H1 (cell line): ENCODE data around the gene PRR29. TPM values are rescaled to one million over a fixed set of nuclear protein-coding genes. Genes with fewer than 3 reads are reported as not detected.

Experiments
- CTCF ChIA-PET: fragments of 300-600 bp; sonication (Branson Sonifier 250); formaldehyde crosslinking; loops from one replicate; lab custom pipeline; 2021; ENCODE audit not compliant: partially characterized antibody; lab: Charles Lee
- POLR2A ChIA-PET: fragments of 300-600 bp; sonication (Branson Sonifier 250); formaldehyde crosslinking; loops from one replicate; lab custom pipeline; 2021; ENCODE audit warnings: inconsistent platforms; ENCODE audit not compliant: partially characterized antibody; lab: Charles Lee
- DNase-seq, 2 experiments: peaks; one replicate each; pipeline versions ENCODE4 v3.0.0 to v3.0.0-alpha.2; 2010 to 2022; ENCODE audit warnings: low spot score in 2 of 2, low read depth in 1 of 2, mixed read lengths in 1 of 2
- FAIRE-seq: peaks from 2 replicates; lab custom pipeline; 2011; peaks lifted over from hg19 to GRCh38; lab: Jason Lieb, UNC
- H2AFZ ChIP-seq: 2 replicates; pipeline ENCODE4 v1.8.1; 2012; ENCODE audit warnings: low read length, inconsistent platforms
- H2AK5ac ChIP-seq: 2 replicates; pipeline ENCODE4 v1.6.1; 2013; ENCODE audit warnings: low read depth, low read length
- H2BK120ac ChIP-seq: replicated peaks from 2 replicates; pipeline ENCODE3; 2013; ENCODE audit warnings: low read depth, low read length, inconsistent platforms
- H2BK12ac ChIP-seq: 2 replicates; pipeline ENCODE4 v1.6.1; 2013; ENCODE audit warnings: low read depth, low read length
- H2BK15ac ChIP-seq: 2 replicates; pipeline ENCODE4 v1.6.1; 2013; ENCODE audit warnings: low read length
- H2BK20ac ChIP-seq: 2 replicates; pipeline ENCODE4 v1.6.1; 2013; ENCODE audit warnings: low read length
- H2BK5ac ChIP-seq: 2 replicates; pipeline ENCODE4 v1.6.1; 2013; ENCODE audit warnings: low read depth, low read length
- H3K14ac ChIP-seq: 2 replicates; pipeline ENCODE4 v1.6.1; 2013; ENCODE audit warnings: inconsistent platforms; ENCODE audit not compliant: insufficient read length
- H3K18ac ChIP-seq: 2 replicates; pipeline ENCODE4 v1.6.1; 2013; ENCODE audit warnings: low read length; ENCODE audit errors: extremely low read depth
- H3K23ac ChIP-seq: 2 replicates; pipeline ENCODE4 v1.6.1; 2013; ENCODE audit warnings: inconsistent platforms; ENCODE audit not compliant: insufficient read length
- H3K23me2 ChIP-seq: 2 replicates; pipeline ENCODE4 v1.6.1; 2013; ENCODE audit warnings: low read depth, low read length
- H3K27ac ChIP-seq: 2 replicates; pipeline ENCODE4 v1.6.1; 2011; ENCODE audit warnings: low read depth, low read length, inconsistent platforms
- H3K27me3 ChIP-seq, 4 experiments: replicated peaks in 1 of 4; 1 replicate in 1 of 4; 2 replicates in 3 of 4; pipeline versions ENCODE4 v1.6.1 to v1.8.1; 2011 to 2013; ENCODE audit warnings: low read length in 3 of 4, mild to moderate bottlenecking in 3 of 4, inconsistent platforms in 2 of 4, mixed read lengths in 2 of 4, moderate library complexity in 1 of 4; ENCODE audit not compliant: control insufficient read depth in 3 of 4, insufficient read depth in 3 of 4; ENCODE audit errors: extremely low read depth in 1 of 4
- H3K36me3 ChIP-seq, 4 experiments: 2 replicates each; pipeline versions ENCODE4 v1.6.1 to v1.8.1; 2011 to 2013; ENCODE audit warnings: mild to moderate bottlenecking in 4 of 4, low read length in 3 of 4, moderate library complexity in 2 of 4, control low read depth in 1 of 4, inconsistent platforms in 1 of 4; ENCODE audit not compliant: insufficient read depth in 4 of 4, control insufficient read depth in 2 of 4
- H3K4ac ChIP-seq: replicated peaks from 2 replicates; pipeline ENCODE3; 2013; ENCODE audit warnings: low read length, low read depth, mixed read lengths, inconsistent platforms; ENCODE audit not compliant: insufficient read length
- H3K4me1 ChIP-seq, 4 experiments: replicated peaks in 1 of 4; 1 replicate in 1 of 4; 2 replicates in 3 of 4; pipeline versions ENCODE4 v1.6.1 to v1.8.1; 2011 to 2013; ENCODE audit warnings: low read length in 3 of 4, inconsistent platforms in 2 of 4, mixed read lengths in 1 of 4; ENCODE audit not compliant: insufficient read depth in 4 of 4, control insufficient read depth in 3 of 4
- H3K4me2 ChIP-seq, 2 experiments: 2 replicates each; pipeline versions ENCODE4 v1.6.1 to v1.8.1; 2011 to 2013; ENCODE audit warnings: low read depth in 2 of 2, low read length in 2 of 2, control low read depth in 1 of 2, inconsistent platforms in 1 of 2, mild to moderate bottlenecking in 1 of 2; ENCODE audit not compliant: insufficient read depth in 1 of 2
- H3K4me3 ChIP-seq, 4 experiments: fragments of 200-600, 300-600 bp in 1 of 4; sonication (generic), shearing (Covaris generic), sonication (Bioruptor Twin) in 1 of 4; 2 replicates each; pipeline versions ENCODE4 v1.5.1 to v1.8.1; 2011 to 2016; ENCODE audit warnings: low read length in 4 of 4, low read depth in 3 of 4, control low read depth in 2 of 4, inconsistent platforms in 2 of 4, mild to moderate bottlenecking in 2 of 4, mixed read lengths in 1 of 4, moderate library complexity in 1 of 4; ENCODE audit not compliant: insufficient read depth in 2 of 4; ENCODE audit errors: extremely low read depth in 1 of 4
- H3K56ac ChIP-seq: replicated peaks from 2 replicates; pipeline ENCODE3; 2013; ENCODE audit warnings: low read depth, mild to moderate bottlenecking, mixed read lengths, low read length, inconsistent platforms; ENCODE audit not compliant: insufficient read length
- H3K79me1 ChIP-seq: 2 replicates; pipeline ENCODE4 v1.6.1; 2013; ENCODE audit warnings: low read depth, low read length, control low read depth
- H3K79me2 ChIP-seq, 2 experiments: 2 replicates each; pipeline versions ENCODE4 v1.6.1 to v1.8.1; 2012 to 2013; ENCODE audit warnings: low read length in 2 of 2, mild to moderate bottlenecking in 2 of 2, inconsistent platforms in 1 of 2; ENCODE audit not compliant: insufficient read depth in 2 of 2, control insufficient read depth in 1 of 2
- H3K9ac ChIP-seq, 4 experiments: replicated peaks in 1 of 4; 1 replicate in 1 of 4; 2 replicates in 3 of 4; pipeline versions ENCODE4 v1.6.1 to v1.8.1; 2011 to 2013; ENCODE audit warnings: low read depth in 3 of 4, low read length in 3 of 4, control low read depth in 2 of 4, mild to moderate bottlenecking in 2 of 4, moderate library complexity in 2 of 4, inconsistent platforms in 1 of 4; ENCODE audit errors: extremely low read depth in 1 of 4
- H3K9me3 ChIP-seq, 2 experiments: 2 replicates each; pipeline versions ENCODE4 v1.6.1 to v1.8.1; 2012 to 2013; ENCODE audit warnings: mild to moderate bottlenecking in 2 of 2, moderate library complexity in 2 of 2, control low read depth in 1 of 2, inconsistent platforms in 1 of 2, low read depth in 1 of 2, low read length in 1 of 2, mixed read lengths in 1 of 2; ENCODE audit not compliant: insufficient read depth in 2 of 2
- H4K20me1 ChIP-seq, 2 experiments: replicated peaks in 1 of 2; 2 replicates each; pipeline versions ENCODE3 to v1.8.1; 2011 to 2013; ENCODE audit warnings: inconsistent platforms in 2 of 2, low read length in 2 of 2, mild to moderate bottlenecking in 1 of 2; ENCODE audit not compliant: insufficient read depth in 2 of 2, control insufficient read depth in 1 of 2
- H4K5ac ChIP-seq: 2 replicates; pipeline ENCODE4 v1.6.1; 2013; ENCODE audit warnings: low read length, low read depth, mixed read lengths, inconsistent platforms; ENCODE audit not compliant: insufficient read length
- H4K8ac ChIP-seq: 2 replicates; pipeline ENCODE4 v1.8.0; 2013; ENCODE audit warnings: mild to moderate bottlenecking, moderate library complexity, low read length, inconsistent platforms; ENCODE audit not compliant: insufficient read depth; ENCODE audit errors: extremely low read depth
- H4K91ac ChIP-seq: replicated peaks from 2 replicates; pipeline ENCODE3; 2013; ENCODE audit warnings: low read length, mixed read lengths, inconsistent platforms; ENCODE audit not compliant: insufficient read length
- CBX8 ChIP-seq: fragments of 300-800, 300-1000 bp; sonication (generic); IDR thresholded peaks from 2 replicates; pipeline ENCODE4 v1.7.1; 2016; ENCODE audit warnings: low read depth, low read length, borderline replicate concordance
- CREB1 ChIP-seq: IDR thresholded peaks from 2 replicates; pipeline ENCODE4 v1.6.1; 2012; ENCODE audit warnings: inconsistent platforms
- GTF2F1 ChIP-seq: IDR thresholded peaks from 2 replicates; pipeline ENCODE4 v1.6.1; 2012; ENCODE audit warnings: low read depth, low read length, improper control_type of control experiment, borderline replicate concordance
- KDM1A ChIP-seq: fragments of 200-600, 300-600 bp; sonication (generic); IDR thresholded peaks from 2 replicates; pipeline ENCODE4 v1.7.1; 2016; ENCODE audit warnings: mild to moderate bottlenecking, low read length, borderline replicate concordance
- MAX ChIP-seq: IDR thresholded peaks from 2 replicates; pipeline ENCODE4 v1.6.1; 2012; ENCODE audit warnings: inconsistent platforms
- PHF8 ChIP-seq: fragments of 200-600 bp; sonication (generic); conservative IDR thresholded peaks from 2 replicates; pipeline ENCODE4 v1.7.1; 2012; ENCODE audit warnings: low read depth, mild to moderate bottlenecking, inconsistent platforms, low read length, moderate library complexity
- RAD21 ChIP-seq, 2 experiments: IDR thresholded peaks in 1 of 2; conservative IDR thresholded peaks in 1 of 2; 2 replicates each; pipeline ENCODE4 v1.6.1; 2011; ENCODE audit warnings: low read depth in 2 of 2, low read length in 2 of 2, improper control_type of control experiment in 1 of 2, inconsistent platforms in 1 of 2, mild to moderate bottlenecking in 1 of 2, moderate library complexity in 1 of 2
- SAP30 ChIP-seq: fragments of 300-600 bp; sonication (generic); IDR thresholded peaks from 2 replicates; pipeline ENCODE4 v1.7.1; 2012; ENCODE audit warnings: low read length, moderate library complexity, mild to moderate bottlenecking, inconsistent platforms; ENCODE audit not compliant: insufficient read depth, insufficient replicate concordance
- TAF7 ChIP-seq: optimal IDR thresholded peaks from 2 replicates; pipeline ENCODE3; 2011; ENCODE audit warnings: low read depth, mild to moderate bottlenecking, inconsistent platforms, low read length, moderate library complexity, borderline replicate concordance
- TCF12 ChIP-seq: IDR thresholded peaks from 2 replicates; pipeline ENCODE4 v1.6.1; 2011; ENCODE audit warnings: low read depth, mild to moderate bottlenecking, low read length
- YY1 ChIP-seq: IDR thresholded peaks from 2 replicates; pipeline ENCODE4 v1.6.1; 2011; ENCODE audit warnings: low read depth, mild to moderate bottlenecking, low read length
- WGBS, 2 experiments: shearing (Covaris generic) in 1 of 2; methylation state at CpG; one replicate each; pipeline versions ENCODE4 v1.1.6 to v1.1.7; 2013 to 2015; ENCODE audit warnings: low lambda C conversion rate in 2 of 2, mixed read lengths in 2 of 2, inconsistent platforms in 1 of 2, low coverage in 1 of 2, missing lambda C conversion rate in 1 of 2; ENCODE audit not compliant: insufficient replicate concordance in 2 of 2, insufficient coverage in 1 of 2, insufficient read length in 1 of 2; ENCODE audit errors: extremely low coverage in 1 of 2, missing lambda C conversion rate in 1 of 2; 5-methylcytosine and 5-hydroxymethylcytosine counted together
- polyA plus RNA-seq, 7 experiments: library from polyadenylated mRNA; depleted of rRNA in 3 of 7; stranded (reverse) in 5 of 7; unstranded in 2 of 7; fragments of >200 nt in 5 of 7; fragments of 200-250 nt in 2 of 7; gene quantifications; 1 replicate in 5 of 7; 2 replicates in 1 of 7; 4 replicates in 1 of 7; pipeline versions ENCODE4 v1.2.1 to v1.2.3, GENCODE V29; 2011 to 2013; ENCODE audit warnings: missing spikeins in 2 of 7, mixed read lengths in 2 of 7
- total RNA-seq: library from RNA; stranded (reverse); fragmentation: NEBNext Ultra II Directional; extraction: Animal tissue kit (Norgen Biotek cat#: 25700); gene quantifications from 2 replicates; pipeline ENCODE4 v1.2.1, GENCODE V29; 2021

Gene PRR29
- total and polyA plus RNA-seq, 2 of the 8 experiments (the other 6 are each of a cell fraction or from before 2014, with no cell fraction given), result 0.67 to 0.83 TPM

DNA sequence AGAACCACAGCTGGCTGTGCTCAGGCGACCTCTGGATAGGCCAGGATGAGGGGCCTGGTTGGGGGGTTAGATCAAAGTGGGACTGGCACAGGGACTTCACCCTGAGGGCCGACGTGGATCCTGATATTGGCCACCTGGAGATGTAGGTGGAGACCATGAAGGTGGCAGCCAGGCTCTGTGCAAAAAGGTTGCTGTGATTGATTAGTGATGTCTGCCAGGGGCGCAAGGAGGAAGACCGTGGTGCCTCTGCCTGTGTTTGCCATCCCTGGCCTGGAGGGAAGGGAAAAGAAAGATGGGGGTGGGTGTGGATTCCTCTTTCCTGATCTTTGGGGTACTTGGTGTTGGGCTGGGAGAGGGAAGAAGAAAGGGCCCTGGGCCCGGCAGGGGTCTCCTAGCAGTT is 24.9 kb upstream of the PRR29 start:
- WGBS, 2 experiments, result 90% methylated on average over 6 of the region's 6 CpGs; no CpG with 5 or more reads in 1 of the 2 experiments
- no peak for TF ChIP-seq TCF12
- TF ChIP-seq CREB1, result no peak
- no peak for TF ChIP-seq KDM1A
- no peak for TF ChIP-seq RAD21 (IDR thresholded peaks at IDR 0.05 in 1 of 2, conservative IDR thresholded peaks at IDR 0.05 in 1 of 2; ENCODE audit: low read depth in 2 of 2, low read length in 2 of 2)
- no peak for TF ChIP-seq TAF7
- no peak for TF ChIP-seq PHF8
- no peak for TF ChIP-seq GTF2F1
- TF ChIP-seq CBX8, result no peak
- TF ChIP-seq YY1, result no peak
- no peak for TF ChIP-seq SAP30
- TF ChIP-seq MAX, result no peak

More for the DNA sequence above, 24.9 kb upstream of the PRR29 start:
- no peaks in the 10 kb centered on the region for H3K36me3 ChIP-seq
- no peaks in the 10 kb centered on the region for H3K9me3 ChIP-seq
- no peak overlapping the region for H3K4me3 ChIP-seq
- ChIA-PET POLR2A (interaction anchor here (1.8 to 2.4 kb wide), 2 partner anchors 8 to 20 kb away, joined by 4 to 8 read pairs; no protein-coding TSS in a partner anchor), CTCF (interaction anchor here (0.9 to 18.4 kb wide), 6 partner anchors 10 to 62 kb away, joined by 3 to 219 read pairs (median 6); partner anchors contain the start of gene CSHL1)
- peaks cover 0 to 7% (median under 1%) of the 10 kb centered on the region in 4 experiments; a peak in 4 of 7 replicates for H3K4me1 ChIP-seq
- no peaks in the 10 kb centered on the region for H3K23me2 ChIP-seq
- FAIRE-seq, result no peak
- no peaks in the 10 kb centered on the region for H3K79me1 ChIP-seq
- no peak overlapping the region for H2BK12ac ChIP-seq
- no peak overlapping the region for H4K5ac ChIP-seq
- H2BK5ac ChIP-seq, result no peak overlapping the region
- H3K4me2 ChIP-seq, result no peak overlapping the region
- H2BK120ac ChIP-seq, result no peak overlapping the region
- H3K9ac ChIP-seq, result no peak overlapping the region
- H2BK15ac ChIP-seq, result no peak overlapping the region
- no peak overlapping the region for H2BK20ac ChIP-seq
- no peak overlapping the region for H3K18ac ChIP-seq
- H3K23ac ChIP-seq, result no peak overlapping the region
- H4K20me1 ChIP-seq, result no peaks in the 10 kb centered on the region
- no peak overlapping the region for H3K4ac ChIP-seq
- no peak overlapping the region for H3K56ac ChIP-seq
- H3K27me3 ChIP-seq, result no peaks in the 10 kb centered on the region
- no peak for DNase-seq
- no peak overlapping the region; the same call in 1 of the 2 replicates for H2AFZ ChIP-seq
- no peaks in the 10 kb centered on the region for H3K79me2 ChIP-seq
- no peak overlapping the region for H4K8ac ChIP-seq
- no peak overlapping the region for H3K14ac ChIP-seq
- H3K27ac ChIP-seq, result no peak overlapping the region
- H4K91ac ChIP-seq, result no peak overlapping the region
- H2AK5ac ChIP-seq, result no peak overlapping the region
